ENCODE measurements around the gene PARD3B.

The PARD3B gene

GRCh38 chr2:204834716-204835384 is 289.6 kb downstream of the PARD3B start:
- FAIRE-seq (no peak), DNase-seq (ENCODE audit: insufficient read length) (no peak)
- TF ChIP-seq TAF1 (IDR thresholded peaks at IDR 0.05; ENCODE audit: borderline replicate concordance, low read depth, low read length) (no peak), POLR2A (IDR thresholded peaks at IDR 0.05; ENCODE audit: low read depth, low read length) (no peak), POLR2AphosphoS5 (IDR thresholded peaks at IDR 0.05; ENCODE audit: low read depth, low read length) (no peak)

- TF ChIP-seq POLR2AphosphoS5 (IDR thresholded peaks at IDR 0.05; ENCODE audit: low read depth, low read length) (no peak), POLR2A (IDR thresholded peaks at IDR 0.05; ENCODE audit: low read depth, low read length) (no peak), TAF1 (IDR thresholded peaks at IDR 0.05; ENCODE audit: borderline replicate concordance, low read depth, low read length) (no peak)
- no peak for FAIRE-seq
- DNase-seq (ENCODE audit: insufficient read length), result no peak
These were observed 290.5 kb downstream of the PARD3B start for GRCh38 chr2:204835786-204836185.

- TF ChIP-seq TAF1 (IDR thresholded peaks at IDR 0.05; ENCODE audit: borderline replicate concordance, low read depth, low read length) (no peak), POLR2AphosphoS5 (IDR thresholded peaks at IDR 0.05; ENCODE audit: low read depth, low read length) (no peak)
- DNase-seq (ENCODE audit: insufficient read length) (no peak), FAIRE-seq (no peak)
These were observed 295.2 kb downstream of the PARD3B start for GRCh38 chr2:204840504-204840903.

GRCh38 chr2:204842068-204842467 is 296.8 kb downstream of the PARD3B start:
- TF ChIP-seq POLR2A (IDR thresholded peaks at IDR 0.05; ENCODE audit: low read depth, low read length), result no peak
- no peak for TF ChIP-seq TAF1 (IDR thresholded peaks at IDR 0.05; ENCODE audit: borderline replicate concordance, low read depth, low read length)
- no peak for TF ChIP-seq POLR2AphosphoS5 (IDR thresholded peaks at IDR 0.05; ENCODE audit: low read depth, low read length)
- FAIRE-seq (no peak), DNase-seq (ENCODE audit: insufficient read length) (no peak)

GRCh38 chr2:204842661-204843485 is 297.6 kb downstream of the PARD3B start:
- DNase-seq (ENCODE audit: insufficient read length) (no peak), FAIRE-seq (no peak)
- TF ChIP-seq POLR2A (IDR thresholded peaks at IDR 0.05; ENCODE audit: low read depth, low read length) (no peak), POLR2AphosphoS5 (IDR thresholded peaks at IDR 0.05; ENCODE audit: low read depth, low read length) (no peak), TAF1 (IDR thresholded peaks at IDR 0.05; ENCODE audit: borderline replicate concordance, low read depth, low read length) (no peak)

GRCh38 chr2:204846471-204846870 is 301.2 kb downstream of the PARD3B start:
- FAIRE-seq (no peak), DNase-seq (ENCODE audit: insufficient read length) (no peak)
- TF ChIP-seq POLR2A (IDR thresholded peaks at IDR 0.05; ENCODE audit: low read depth, low read length) (no peak), POLR2AphosphoS5 (IDR thresholded peaks at IDR 0.05; ENCODE audit: low read depth, low read length) (no peak), TAF1 (IDR thresholded peaks at IDR 0.05; ENCODE audit: borderline replicate concordance, low read depth, low read length) (no peak)

GRCh38 chr2:204849892-204850291 is 304.6 kb downstream of the PARD3B start:
- TF ChIP-seq POLR2AphosphoS5 (IDR thresholded peaks at IDR 0.05; ENCODE audit: low read depth, low read length), result no peak
- TF ChIP-seq TAF1 (IDR thresholded peaks at IDR 0.05; ENCODE audit: borderline replicate concordance, low read depth, low read length), result no peak
- no peak for TF ChIP-seq POLR2A (IDR thresholded peaks at IDR 0.05; ENCODE audit: low read depth, low read length)
- FAIRE-seq (no peak), DNase-seq (ENCODE audit: insufficient read length) (no peak)

- FAIRE-seq, result no peak
- TF ChIP-seq TAF1 (IDR thresholded peaks at IDR 0.05; ENCODE audit: borderline replicate concordance, low read depth, low read length) (no peak), POLR2AphosphoS5 (IDR thresholded peaks at IDR 0.05; ENCODE audit: low read depth, low read length) (no peak), POLR2A (IDR thresholded peaks at IDR 0.05; ENCODE audit: low read depth, low read length) (no peak)
- no peak for DNase-seq (ENCODE audit: insufficient read length)
These were observed 305.3 kb downstream of the PARD3B start for GRCh38 chr2:204850581-204850980.

- no peak for FAIRE-seq
- DNase-seq (ENCODE audit: insufficient read length), result no peak
- TF ChIP-seq TAF1 (IDR thresholded peaks at IDR 0.05; ENCODE audit: borderline replicate concordance, low read depth, low read length), result no peak
- TF ChIP-seq POLR2AphosphoS5 (IDR thresholded peaks at IDR 0.05; ENCODE audit: low read depth, low read length), result no peak
- TF ChIP-seq POLR2A (IDR thresholded peaks at IDR 0.05; ENCODE audit: low read depth, low read length), result no peak
These were observed 308.6 kb downstream of the PARD3B start for GRCh38 chr2:204853905-204854304.

GRCh38 chr2:204860274-204860673 is 315.0 kb downstream of the PARD3B start:
- TF ChIP-seq TAF1 (IDR thresholded peaks at IDR 0.05; ENCODE audit: borderline replicate concordance, low read depth, low read length) (no peak), POLR2AphosphoS5 (IDR thresholded peaks at IDR 0.05; ENCODE audit: low read depth, low read length) (no peak), POLR2A (IDR thresholded peaks at IDR 0.05; ENCODE audit: low read depth, low read length) (no peak)
- DNase-seq (ENCODE audit: insufficient read length) (no peak), FAIRE-seq (no peak)

- TF ChIP-seq POLR2AphosphoS5 (IDR thresholded peaks at IDR 0.05; ENCODE audit: low read depth, low read length) (no peak), POLR2A (IDR thresholded peaks at IDR 0.05; ENCODE audit: low read depth, low read length) (no peak), TAF1 (IDR thresholded peaks at IDR 0.05; ENCODE audit: borderline replicate concordance, low read depth, low read length) (no peak)
- DNase-seq (ENCODE audit: insufficient read length), result no peak
- no peak for FAIRE-seq
These were observed 317.5 kb downstream of the PARD3B start for GRCh38 chr2:204862809-204863208.

GRCh38 chr2:204863336-204863735 is 318.1 kb downstream of the PARD3B start:
- no peak for FAIRE-seq
- no peak for DNase-seq (ENCODE audit: insufficient read length)
- TF ChIP-seq POLR2AphosphoS5 (IDR thresholded peaks at IDR 0.05; ENCODE audit: low read depth, low read length) (no peak), TAF1 (IDR thresholded peaks at IDR 0.05; ENCODE audit: borderline replicate concordance, low read depth, low read length) (no peak), POLR2A (IDR thresholded peaks at IDR 0.05; ENCODE audit: low read depth, low read length) (no peak)

Measured in GM12892 (cell line).